GM21423 (cell line): ENCODE data around the gene PLD1.

Experiments used
- ATAC-seq: cut with Tn5 transposase; IDR thresholded peaks from one replicate; pipeline ENCODE4 v1.9.1; 2021; ENCODE audit warnings: mild to moderate bottlenecking, moderate library complexity; ENCODE audit not compliant: unreplicated experiment

PLD1 gene

DNA sequence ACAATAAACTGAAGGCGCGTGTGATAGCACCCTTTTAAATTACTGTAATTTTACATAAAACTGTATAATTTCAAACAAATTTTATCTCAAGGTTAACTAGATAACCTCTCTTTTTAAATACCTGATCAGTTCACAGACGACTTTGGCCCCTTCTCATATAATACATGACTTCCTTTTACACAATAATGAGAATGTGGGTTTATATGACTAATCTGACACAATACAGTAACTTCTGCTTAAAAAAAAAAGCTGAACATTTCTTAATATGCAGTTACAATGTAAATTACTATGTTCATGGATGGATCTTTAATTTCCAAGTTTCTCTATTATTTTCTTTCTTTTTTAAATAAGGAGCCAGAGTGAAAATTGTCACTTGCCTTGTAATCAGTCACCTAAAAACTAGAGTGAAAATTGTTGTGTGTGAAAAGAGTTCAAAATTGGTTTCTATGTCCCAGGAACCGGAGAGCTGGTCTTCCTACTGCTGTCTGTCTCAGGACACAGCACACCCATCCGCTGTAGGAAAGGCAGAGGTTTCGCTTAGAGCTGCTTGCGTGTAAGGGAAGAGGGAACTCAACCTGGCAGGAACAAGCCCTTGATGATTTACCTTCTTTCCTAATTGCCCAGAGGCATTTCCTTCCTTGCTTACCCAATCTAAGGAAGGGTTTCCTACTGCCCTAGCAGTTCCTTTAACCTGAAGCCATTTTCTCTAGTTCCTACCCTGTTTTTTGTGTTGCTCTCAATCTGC, 33.3 kb downstream of the PLD1 start:
- ATAC-seq, result no peak

DNA sequence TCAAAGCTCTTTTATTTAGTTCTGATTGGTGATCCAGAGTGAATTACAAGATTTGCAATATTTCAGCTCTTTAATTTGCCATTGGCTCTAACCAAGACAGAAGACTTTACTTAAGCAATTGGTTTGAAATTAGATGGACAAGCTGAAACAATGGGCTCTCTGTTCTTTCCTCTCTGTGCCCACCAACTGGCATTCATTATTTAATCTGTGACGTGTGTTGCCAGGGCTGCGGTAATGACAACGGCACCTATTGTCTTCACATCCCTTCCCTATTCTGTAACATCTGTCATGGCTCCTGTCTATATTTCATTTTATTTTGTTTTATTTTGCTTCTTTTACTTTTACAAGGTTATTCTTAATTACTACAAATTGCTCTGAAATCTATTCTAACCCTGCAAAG, 33.9 kb downstream of the PLD1 start:
- ATAC-seq, result no peak

DNA sequence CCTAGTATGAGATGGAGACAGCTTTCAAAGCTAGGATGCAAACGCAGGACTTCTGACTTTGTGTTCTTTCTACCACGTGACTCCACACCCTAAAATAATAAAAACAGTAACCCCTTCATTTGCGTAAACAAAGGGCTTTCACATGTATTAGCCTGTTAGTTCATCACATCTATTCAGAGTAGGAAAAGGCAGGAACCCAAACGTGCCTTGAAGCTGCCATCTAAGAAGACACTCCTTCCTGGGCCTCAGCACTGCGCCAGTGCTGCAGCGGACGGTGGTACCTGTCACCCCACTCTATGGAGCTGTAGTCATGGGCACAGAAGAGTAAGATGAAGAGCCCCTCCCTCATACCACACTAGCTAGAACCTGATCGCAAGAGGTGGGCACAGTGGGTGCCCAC, 34.3 kb downstream of the PLD1 start:
- no peak for ATAC-seq

GRCh38 chr3:171774521-171774920, 35.8 kb downstream of the PLD1 start:
- no peak for ATAC-seq

- ATAC-seq, result no peak
Measured at GRCh38 chr3:171772427-171773056, 37.7 kb downstream of the PLD1 start.

GRCh38 chr3:171770689-171771620, 39.3 kb downstream of the PLD1 start:
- ATAC-seq, result no peak

DNA sequence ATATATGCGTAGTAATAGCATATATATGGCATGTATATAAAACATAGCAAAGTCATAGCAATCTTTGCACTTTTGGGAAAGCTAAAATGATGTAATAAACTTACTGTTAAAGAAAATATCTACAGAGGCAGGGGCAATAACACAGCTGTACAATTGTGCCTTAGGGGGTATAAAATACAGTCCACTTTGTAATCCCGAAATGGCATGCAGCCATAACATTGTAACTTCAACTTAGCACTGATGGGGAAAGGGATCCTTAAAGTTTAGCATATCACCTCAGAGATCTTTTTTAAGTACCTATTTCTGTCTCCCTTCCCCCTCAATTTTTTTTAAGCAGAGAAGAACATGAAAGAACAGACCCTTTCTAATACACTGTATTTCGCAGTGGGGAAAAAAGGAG, 40.8 kb downstream of the PLD1 start:
- ATAC-seq, result no peak

- ATAC-seq, result no peak
Measured at GRCh38 chr3:171768986-171769385, 41.3 kb downstream of the PLD1 start.

DNA sequence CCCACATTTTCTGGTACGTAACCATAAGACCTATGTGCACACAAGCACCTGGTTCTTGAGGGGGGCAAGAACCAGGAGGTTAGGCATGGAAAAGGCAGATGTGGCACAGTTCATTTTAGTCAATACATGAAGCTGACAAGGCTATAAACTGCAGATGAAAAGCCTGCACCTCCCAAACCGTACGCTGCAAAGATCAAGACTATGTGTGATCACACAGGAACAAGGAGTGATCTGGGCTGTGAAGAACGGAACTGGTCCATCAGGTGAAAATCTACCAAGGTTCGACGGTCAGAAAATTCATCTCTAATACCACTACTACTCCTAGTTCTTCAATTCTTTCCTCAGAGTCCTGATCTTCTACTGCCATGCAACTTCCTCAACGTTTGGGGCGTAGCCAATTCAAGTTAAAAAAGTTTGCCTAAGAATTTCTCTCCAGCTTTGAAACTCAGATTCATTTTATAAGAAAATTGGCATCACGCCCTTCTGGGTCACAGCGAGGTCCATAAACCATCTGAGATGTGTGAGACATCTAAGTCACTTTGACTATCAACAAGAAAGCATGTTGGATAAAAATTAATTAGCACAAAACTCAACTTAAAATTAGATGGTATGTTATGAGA, 41.9 kb downstream of the PLD1 start:
- no peak for ATAC-seq

GRCh38 chr3:171765511-171765887, 44.8 kb downstream of the PLD1 start:
- no peak for ATAC-seq

DNA sequence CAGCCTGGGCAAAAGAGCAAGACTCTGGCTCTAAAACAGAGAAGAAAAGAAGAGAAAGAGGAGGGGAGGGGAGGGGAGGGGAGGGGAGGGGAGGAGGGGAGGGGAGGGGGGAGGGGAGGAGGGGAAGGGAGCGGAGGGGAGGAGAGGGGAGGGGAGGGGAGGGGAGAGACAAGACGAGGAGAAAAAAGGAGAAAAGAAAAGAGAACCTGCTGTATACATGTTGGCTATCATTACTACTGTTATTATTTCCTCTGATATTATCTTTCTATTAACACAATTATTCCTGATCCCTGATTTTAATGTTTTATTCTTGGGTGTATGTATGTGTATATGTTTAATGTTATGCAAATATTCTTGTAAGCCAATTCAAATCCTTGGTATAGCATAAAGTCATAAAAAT, 46.9 kb downstream of the PLD1 start:
- no peak for ATAC-seq

DNA sequence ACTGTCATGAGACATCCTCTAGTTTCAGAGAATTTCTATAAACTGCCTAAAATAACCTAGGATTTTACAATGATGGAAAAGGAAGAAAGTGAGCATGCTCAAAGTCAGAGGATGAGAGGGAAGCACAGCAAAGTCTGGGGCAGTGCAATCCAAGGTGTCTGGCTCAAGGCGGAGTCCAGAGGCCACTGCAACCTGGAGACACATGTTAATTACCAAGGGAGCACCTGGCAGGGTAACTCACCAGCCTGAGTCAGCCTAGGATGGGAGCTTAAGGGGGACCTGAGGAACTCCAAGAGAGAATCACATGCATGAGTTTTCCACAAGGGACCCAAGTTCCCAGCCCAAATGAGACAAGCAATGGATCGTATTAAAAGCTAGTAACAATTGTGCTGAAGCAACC, 49.8 kb downstream of the PLD1 start:
- no peak for ATAC-seq

- ATAC-seq, result no peak
Measured at GRCh38 chr3:171758109-171758508, 52.2 kb downstream of the PLD1 start.

DNA sequence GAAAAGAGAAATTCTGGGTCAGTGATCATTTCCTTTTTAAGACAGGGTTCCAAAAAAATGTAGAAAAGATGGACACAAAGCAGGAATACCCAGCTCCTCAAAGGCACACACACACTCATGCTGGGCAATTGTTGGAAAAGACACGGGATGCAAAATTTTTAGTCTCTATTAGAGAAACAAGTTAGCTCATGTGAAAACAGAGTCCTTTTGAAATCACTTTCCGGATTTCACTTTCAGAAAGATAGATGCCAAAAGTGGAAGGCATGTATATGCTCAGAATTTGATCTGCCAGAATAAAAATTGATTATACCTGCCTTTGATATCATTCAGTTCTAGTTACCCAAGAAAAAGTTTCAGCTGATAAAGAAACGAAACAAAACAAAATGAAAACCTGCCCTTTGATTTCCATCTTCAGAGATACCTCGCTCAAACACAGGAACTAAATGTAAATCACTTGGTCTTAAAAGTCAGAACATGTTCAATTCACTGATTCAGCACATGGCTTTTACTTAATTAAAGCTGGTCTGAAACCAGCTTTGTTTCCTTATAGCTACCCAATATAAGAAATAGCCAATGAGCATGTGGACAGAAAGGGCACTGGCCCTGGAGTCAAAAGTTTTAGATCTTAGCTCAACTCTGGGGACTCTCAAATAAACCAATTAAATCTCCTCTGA, 52.8 kb downstream of the PLD1 start:
- no peak for ATAC-seq

DNA sequence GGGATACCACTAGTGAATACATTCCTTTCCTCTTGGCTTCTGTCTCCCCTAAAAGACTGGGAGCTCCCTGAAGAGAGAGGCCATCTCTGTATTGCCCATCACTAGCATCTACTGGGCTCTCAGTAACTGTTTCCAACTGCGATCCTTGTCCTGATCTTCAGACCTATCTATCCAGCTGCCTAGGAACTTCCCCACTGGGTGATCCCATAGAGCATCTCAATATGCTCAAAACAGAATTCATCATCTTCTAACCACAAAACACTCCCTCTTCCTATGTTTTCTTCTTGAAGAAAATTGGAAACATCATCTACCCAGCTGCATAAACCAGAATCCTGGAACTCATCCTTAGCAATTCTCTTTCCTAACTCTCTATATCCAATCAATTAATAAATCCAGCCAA, 54.6 kb downstream of the PLD1 start:
- ATAC-seq, result no peak

GRCh38 chr3:171755015-171755589, 55.2 kb downstream of the PLD1 start:
- no peak for ATAC-seq

DNA sequence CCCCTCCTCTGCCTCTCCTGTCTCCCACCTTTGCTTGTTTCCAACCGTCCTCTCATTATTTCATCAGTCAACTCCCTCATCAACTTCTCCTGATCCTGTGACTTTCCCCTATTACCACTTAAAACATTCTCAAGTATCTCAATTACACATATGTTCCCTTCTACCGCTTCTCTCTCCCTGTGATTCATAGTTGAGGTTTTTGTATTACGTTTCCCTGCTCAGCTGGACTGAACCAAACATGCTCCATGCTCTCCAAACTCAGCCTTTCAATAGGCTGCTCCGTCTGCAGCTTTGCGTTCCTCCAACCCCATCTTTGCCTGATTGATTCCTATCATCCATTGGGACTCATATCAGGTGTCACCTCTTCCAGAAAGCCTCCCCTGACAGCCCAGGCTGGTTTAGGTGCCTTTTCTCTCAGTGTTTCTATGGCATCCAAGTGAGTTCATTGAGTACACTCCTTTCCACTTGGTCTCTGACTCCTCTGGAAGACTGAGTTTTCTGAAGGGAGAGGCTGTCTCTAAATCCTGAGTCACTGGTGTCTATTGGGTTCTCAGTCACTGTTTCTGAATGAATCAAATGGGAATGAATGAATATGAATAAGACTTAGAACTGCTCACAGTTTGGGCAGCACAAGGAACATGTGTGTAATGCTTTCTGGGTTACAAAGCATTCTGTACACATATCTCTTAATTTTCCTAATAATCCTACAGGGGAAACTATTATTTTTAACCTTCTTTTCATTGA, 56.4 kb downstream of the PLD1 start:
- ATAC-seq, result no peak

DNA sequence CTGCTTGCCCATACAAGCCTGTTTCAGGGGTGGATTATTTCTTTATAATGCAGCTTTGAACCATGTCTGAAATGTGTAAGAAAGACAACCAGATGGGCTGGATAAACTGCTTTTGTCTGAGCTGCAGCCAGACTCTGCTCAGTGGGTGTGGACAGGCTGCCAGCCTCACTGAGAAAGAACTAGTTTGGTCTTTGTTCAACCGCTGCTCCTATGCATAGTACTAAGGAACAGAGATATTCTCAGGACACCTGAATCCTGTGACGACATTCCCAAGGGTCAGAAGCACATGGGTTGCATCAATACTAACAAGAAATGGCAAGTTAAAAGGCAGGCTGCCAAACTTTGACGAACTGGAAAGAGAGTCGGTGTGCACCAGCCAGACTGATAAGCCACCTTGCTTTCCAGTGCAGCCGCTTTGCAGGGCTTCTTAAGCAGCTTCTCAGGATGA, 57.2 kb downstream of the PLD1 start:
- no peak for ATAC-seq

- no peak for ATAC-seq
Measured at GRCh38 chr3:171752329-171752728, 58.0 kb downstream of the PLD1 start.

DNA sequence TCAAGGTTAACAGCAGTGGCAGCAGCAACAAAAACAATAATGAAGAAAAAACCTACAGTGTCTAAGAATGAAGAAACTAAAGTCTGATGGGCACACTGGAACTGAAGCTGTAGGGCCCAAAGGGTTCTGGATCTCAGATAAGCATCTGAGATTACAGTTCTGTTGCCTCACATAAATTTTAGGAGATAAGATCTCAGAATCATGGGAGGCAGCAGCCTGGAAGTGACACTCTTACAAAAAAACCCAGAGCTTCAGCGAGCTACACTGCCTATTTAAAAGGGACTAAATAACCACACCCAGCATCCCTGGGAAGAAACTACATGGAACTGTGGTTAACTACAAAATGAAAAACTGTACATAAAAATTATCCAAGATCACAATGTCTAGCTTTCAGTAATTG, 61.2 kb downstream of the PLD1 start:
- no peak for ATAC-seq
